Sigmoid colon (tissue), 4 donors: ENCODE measurements around the gene KCTD20.

ENCODE experiments used
- EP300 ChIP-seq, 4 donors: sonication (generic); formaldehyde crosslinking; IDR thresholded peaks; one replicate each; pipeline ENCODE4 v1.6.1; 2017; ENCODE audit warnings: antibody characterized with exemption in 4 of 4
- POLR2A ChIP-seq, 2 donors: fragments of 450-650 bp; IDR thresholded peaks; one replicate each; pipeline ENCODE4 v1.6.1; 2016; ENCODE audit warnings: antibody characterized with exemption in 2 of 2, mild to moderate bottlenecking in 2 of 2, moderate library complexity in 2 of 2
- POLR2AphosphoS5 ChIP-seq, 4 donors: sonication (generic); formaldehyde crosslinking; IDR thresholded peaks; one replicate each; pipeline ENCODE4 v1.6.1; 2017; ENCODE audit warnings: antibody characterized with exemption in 4 of 4
- TF ChIP-seq, protein P1 (sequence below), 4 experiments: fragments of 450-650 bp in 3 of 4; fragments of 200-600 bp in 1 of 4; IDR thresholded peaks; one replicate each; pipeline ENCODE4 v1.5.1; 2016 to 2019; ENCODE audit warnings: antibody characterized with exemption in 4 of 4, mild to moderate bottlenecking in 3 of 4, moderate library complexity in 2 of 4

- TF ChIP-seq, protein P1, sequence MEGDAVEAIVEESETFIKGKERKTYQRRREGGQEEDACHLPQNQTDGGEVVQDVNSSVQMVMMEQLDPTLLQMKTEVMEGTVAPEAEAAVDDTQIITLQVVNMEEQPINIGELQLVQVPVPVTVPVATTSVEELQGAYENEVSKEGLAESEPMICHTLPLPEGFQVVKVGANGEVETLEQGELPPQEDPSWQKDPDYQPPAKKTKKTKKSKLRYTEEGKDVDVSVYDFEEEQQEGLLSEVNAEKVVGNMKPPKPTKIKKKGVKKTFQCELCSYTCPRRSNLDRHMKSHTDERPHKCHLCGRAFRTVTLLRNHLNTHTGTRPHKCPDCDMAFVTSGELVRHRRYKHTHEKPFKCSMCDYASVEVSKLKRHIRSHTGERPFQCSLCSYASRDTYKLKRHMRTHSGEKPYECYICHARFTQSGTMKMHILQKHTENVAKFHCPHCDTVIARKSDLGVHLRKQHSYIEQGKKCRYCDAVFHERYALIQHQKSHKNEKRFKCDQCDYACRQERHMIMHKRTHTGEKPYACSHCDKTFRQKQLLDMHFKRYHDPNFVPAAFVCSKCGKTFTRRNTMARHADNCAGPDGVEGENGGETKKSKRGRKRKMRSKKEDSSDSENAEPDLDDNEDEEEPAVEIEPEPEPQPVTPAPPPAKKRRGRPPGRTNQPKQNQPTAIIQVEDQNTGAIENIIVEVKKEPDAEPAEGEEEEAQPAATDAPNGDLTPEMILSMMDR (IDR thresholded peaks at IDR 0.05) = no peak
- TF ChIP-seq POLR2A (IDR thresholded peaks at IDR 0.05) (no peak), EP300 (IDR thresholded peaks at IDR 0.05) (no peak), POLR2AphosphoS5 (IDR thresholded peaks at IDR 0.05) (no peak)
These were observed 72.0 kb downstream of the KCTD20 start for GRCh38 chr6:36514554-36515456.
